GM12801 (cell line): ENCODE results near the gene LRFN3.

Experiments
- TF ChIP-seq, protein P1 (sequence below): IDR thresholded peaks from one replicate; pipeline ENCODE4 v1.5.1; 2011; ENCODE audit warnings: control low read depth; ENCODE audit not compliant: insufficient read length; ENCODE audit errors: extremely low read depth

Gene LRFN3

DNA sequence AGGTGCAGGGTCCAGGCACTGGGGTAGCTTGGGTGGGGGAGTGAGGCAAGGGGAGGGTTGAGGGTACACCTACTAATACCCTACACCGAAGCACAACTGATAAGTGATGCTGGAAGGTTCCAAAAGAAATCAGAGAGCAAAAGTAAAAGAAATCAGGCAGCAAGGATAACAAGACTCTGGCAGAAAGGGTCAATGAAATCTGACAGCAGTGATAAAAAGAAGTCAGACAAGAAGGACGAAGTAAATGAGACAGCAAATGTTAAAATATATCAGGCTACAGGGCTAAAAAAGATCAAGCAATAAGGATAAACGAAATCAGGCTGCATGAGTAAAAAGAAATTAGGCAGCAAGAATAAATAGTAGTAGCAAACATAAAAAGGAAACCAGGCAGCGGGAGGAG is 4.7 kb downstream of the LRFN3 start:
- TF ChIP-seq, protein P1, sequence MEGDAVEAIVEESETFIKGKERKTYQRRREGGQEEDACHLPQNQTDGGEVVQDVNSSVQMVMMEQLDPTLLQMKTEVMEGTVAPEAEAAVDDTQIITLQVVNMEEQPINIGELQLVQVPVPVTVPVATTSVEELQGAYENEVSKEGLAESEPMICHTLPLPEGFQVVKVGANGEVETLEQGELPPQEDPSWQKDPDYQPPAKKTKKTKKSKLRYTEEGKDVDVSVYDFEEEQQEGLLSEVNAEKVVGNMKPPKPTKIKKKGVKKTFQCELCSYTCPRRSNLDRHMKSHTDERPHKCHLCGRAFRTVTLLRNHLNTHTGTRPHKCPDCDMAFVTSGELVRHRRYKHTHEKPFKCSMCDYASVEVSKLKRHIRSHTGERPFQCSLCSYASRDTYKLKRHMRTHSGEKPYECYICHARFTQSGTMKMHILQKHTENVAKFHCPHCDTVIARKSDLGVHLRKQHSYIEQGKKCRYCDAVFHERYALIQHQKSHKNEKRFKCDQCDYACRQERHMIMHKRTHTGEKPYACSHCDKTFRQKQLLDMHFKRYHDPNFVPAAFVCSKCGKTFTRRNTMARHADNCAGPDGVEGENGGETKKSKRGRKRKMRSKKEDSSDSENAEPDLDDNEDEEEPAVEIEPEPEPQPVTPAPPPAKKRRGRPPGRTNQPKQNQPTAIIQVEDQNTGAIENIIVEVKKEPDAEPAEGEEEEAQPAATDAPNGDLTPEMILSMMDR: no peak

GRCh38 chr19:35942235-35942634 is 6.1 kb downstream of the LRFN3 start:
- TF ChIP-seq, protein P1: no peak

DNA sequence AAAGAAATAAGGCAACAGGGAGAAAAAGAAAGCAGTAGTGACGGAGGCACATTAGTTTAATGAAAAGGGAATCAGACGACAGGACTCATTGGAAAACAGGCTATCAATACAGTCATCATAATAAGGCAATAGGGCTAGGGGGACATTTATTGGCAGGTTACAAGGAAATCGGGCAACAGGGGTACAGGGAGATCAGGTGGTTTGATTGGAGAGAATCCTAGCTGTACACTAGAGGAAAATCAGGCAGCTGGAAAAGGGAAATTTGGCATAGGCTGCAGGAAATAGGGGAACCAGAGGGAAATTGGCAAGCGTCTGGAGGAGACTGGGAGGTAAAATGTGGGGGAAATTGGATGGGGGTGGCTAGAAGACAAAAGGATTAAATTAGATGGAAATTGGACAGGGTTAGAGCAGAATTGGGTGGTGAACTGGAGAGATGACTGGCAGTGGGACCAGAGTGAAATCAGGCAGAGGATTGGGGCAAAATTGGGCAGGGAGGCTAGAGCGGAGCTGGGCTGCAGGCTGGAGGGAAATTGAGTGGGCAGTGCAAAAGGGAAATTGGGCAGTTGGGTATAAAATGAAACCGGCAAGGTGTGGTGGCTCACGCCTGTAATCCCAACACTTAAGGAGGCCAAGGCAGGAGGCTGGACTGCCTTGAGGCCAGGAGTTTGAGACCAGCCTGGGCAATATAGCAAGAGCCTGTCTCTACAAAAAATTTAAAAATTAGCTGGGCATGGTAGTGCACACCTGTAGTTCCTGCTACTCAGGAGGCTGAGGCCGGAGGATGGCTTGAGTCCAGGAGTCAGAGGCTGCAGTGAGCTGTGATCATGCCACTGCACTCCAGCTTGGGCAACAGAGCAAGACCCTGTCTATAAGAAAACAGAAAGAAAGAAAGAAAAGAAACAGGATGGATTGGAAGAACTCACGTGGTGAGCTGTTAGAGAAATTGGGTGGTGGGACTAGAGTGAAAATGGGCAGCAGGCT is 7.4 kb downstream of the LRFN3 start:
- TF ChIP-seq, protein P1: no peak

DNA sequence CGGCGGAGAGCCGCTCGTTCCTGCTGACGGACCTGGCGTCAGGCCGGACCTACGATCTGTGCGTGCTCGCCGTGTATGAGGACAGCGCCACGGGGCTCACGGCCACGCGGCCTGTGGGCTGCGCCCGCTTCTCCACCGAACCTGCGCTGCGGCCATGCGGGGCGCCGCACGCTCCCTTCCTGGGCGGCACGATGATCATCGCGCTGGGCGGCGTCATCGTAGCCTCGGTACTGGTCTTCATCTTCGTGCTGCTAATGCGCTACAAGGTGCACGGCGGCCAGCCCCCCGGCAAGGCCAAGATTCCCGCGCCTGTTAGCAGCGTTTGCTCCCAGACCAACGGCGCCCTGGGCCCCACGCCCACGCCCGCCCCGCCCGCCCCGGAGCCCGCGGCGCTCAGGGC is 8.4 kb downstream of the LRFN3 start:
- TF ChIP-seq, protein P1: no peak

DNA sequence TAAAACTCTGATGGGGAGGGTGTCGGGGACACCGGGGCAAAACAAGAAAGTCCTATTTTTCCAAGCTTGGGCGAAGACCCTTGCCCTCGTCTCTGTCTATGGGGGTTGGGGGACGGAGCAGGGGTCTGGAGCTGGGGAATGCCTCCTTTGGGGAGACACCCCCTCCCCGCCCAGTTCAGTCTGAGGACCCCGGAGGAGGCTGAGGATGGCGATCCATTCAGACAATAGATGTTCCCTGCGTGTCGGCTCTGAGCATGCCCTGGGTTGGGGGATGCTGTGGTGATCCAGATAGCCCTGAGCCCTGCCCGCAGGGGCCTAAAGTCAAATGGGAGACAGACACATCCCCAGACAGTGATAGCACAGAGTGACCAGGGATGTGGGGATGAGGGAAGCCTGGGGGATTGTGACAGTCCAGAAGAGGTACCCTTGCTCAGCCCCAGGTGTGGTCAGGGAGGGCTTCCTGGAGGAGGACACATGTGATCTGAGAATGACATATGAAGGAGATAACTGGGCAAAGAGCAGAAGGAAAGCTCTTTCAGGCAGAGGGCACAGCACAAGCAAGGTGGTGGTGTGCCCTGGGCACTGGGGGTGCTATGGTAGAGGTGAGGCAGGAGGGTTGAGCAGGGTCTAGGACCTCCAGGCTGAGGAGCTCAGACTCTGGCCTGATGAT is 9.1 kb downstream of the LRFN3 start:
- TF ChIP-seq, protein P1: no peak

- TF ChIP-seq, protein P1: no peak
Measured at GRCh38 chr19:35946203-35946602, 10.0 kb downstream of the LRFN3 start.

- TF ChIP-seq, protein P1: no peak
Measured at GRCh38 chr19:35949131-35949530, 13.0 kb downstream of the LRFN3 start.
